Panc1 (cell line): Measurements from ENCODE around the gene DBT. TPM values are rescaled to one million over a fixed set of nuclear protein-coding genes. Genes with fewer than 3 reads are reported as not detected.

ENCODE experiments used
- ATAC-seq: fragments of 200-7000 bp; cut with Tn5 transposase; 2 replicates; pipeline ENCODE4 v1.9.1; 2020; ENCODE audit warnings: mild to moderate bottlenecking, moderate library complexity
- BruUV-seq: library from RNA; stranded (reverse); fragments of 400-500 nt; replicated peaks from 2 replicates; lab custom pipeline; 2021; lab: Mats Ljungman, UMichigan
- CTCF ChIA-PET: fragments of 300-600 bp; sonication (Branson Sonifier 250); formaldehyde crosslinking; loops from one replicate; lab custom pipeline; 2022; ENCODE audit warnings: antibody characterized with exemption; lab: Charles Lee
- POLR2A ChIA-PET: fragments of 300-600 bp; sonication (Branson Sonifier 250); formaldehyde crosslinking; loops from one replicate; lab custom pipeline; 2022; ENCODE audit warnings: antibody characterized with exemption; lab: Charles Lee
- DNase-seq: peaks from one replicate; pipeline ENCODE4 v3.0.0-alpha.2; 2010; ENCODE audit warnings: low read depth, low spot score
- H3K27ac ChIP-seq: 2 replicates; pipeline ENCODE4 v1.5.1; 2011; ENCODE audit warnings: mild to moderate bottlenecking, low read length, inconsistent platforms
- H3K27me3 ChIP-seq: fragments of 200-500 bp; sonication (Bioruptor generic); 2 replicates; pipeline ENCODE4 v1.6.0; 2014; ENCODE audit warnings: low read length, inconsistent platforms; ENCODE audit not compliant: control insufficient read depth, insufficient read depth
- H3K36me3 ChIP-seq: fragments of 200-500 bp; sonication (Bioruptor generic); 2 replicates; pipeline ENCODE4 v1.5.1; 2014; ENCODE audit warnings: inconsistent platforms, mild to moderate bottlenecking, low read length, moderate library complexity; ENCODE audit not compliant: control insufficient read depth, insufficient read depth
- H3K4me1 ChIP-seq: 2 replicates; pipeline ENCODE4 v1.5.1; 2011; ENCODE audit warnings: inconsistent platforms, mild to moderate bottlenecking, low read length, moderate library complexity; ENCODE audit not compliant: control insufficient read depth, insufficient read depth
- H3K4me3 ChIP-seq, 2 experiments: 2 replicates each; pipeline ENCODE4 v1.5.1; 2011 to 2012; ENCODE audit warnings: low read depth in 2 of 2, low read length in 2 of 2, mild to moderate bottlenecking in 2 of 2, inconsistent platforms in 1 of 2, moderate library complexity in 1 of 2
- H3K9me3 ChIP-seq: fragments of 200-500 bp; sonication (Bioruptor generic); 2 replicates; pipeline ENCODE4 v1.5.1; 2014; ENCODE audit warnings: low read depth, mild to moderate bottlenecking, inconsistent platforms, low read length, moderate library complexity; ENCODE audit not compliant: control insufficient read depth, insufficient read depth
- POLR2AphosphoS5 ChIP-seq: IDR thresholded peaks from 2 replicates; pipeline ENCODE4 v1.6.1; 2012; ENCODE audit warnings: mild to moderate bottlenecking, low read depth, low read length, moderate library complexity
- SIN3A ChIP-seq: IDR thresholded peaks from 2 replicates; pipeline ENCODE4 v1.6.1; 2012; ENCODE audit warnings: low read depth, mild to moderate bottlenecking, low read length, moderate library complexity, borderline replicate concordance; ENCODE audit not compliant: insufficient read depth
- TCF7L2 ChIP-seq: IDR thresholded peaks from 2 replicates; pipeline ENCODE4 v1.6.1; 2011; ENCODE audit warnings: mild to moderate bottlenecking, low read depth, low read length, inconsistent platforms
- in situ Hi-C: cut with HindIII; loops from 2 replicates; pipeline ENCODE4 v1.10.0; 2016; ENCODE audit warnings: low sequenced_read_pairs, low pct_unique_long_range_greater_than_20kb
- intact Hi-C: fragments of 100-400 bp; cut with micrococcal nuclease; formaldehyde crosslinking; loops from one replicate; pipeline ENCODE4 v1.10.0; 2022; ENCODE audit not compliant: unreplicated experiment
- total RNA-seq: library from RNA; stranded (reverse); gene quantifications from one replicate; pipeline ENCODE4 v1.2.1, GENCODE V29; 2021; ENCODE audit not compliant: unreplicated experiment
- TF ChIP-seq, protein P1 (sequence below), 2 experiments: IDR thresholded peaks; 2 replicates each; pipeline ENCODE4 v1.6.1; 2011 to 2012; ENCODE audit warnings: low read depth in 2 of 2, control low read depth in 1 of 2, low read length in 1 of 2, mild to moderate bottlenecking in 1 of 2, moderate library complexity in 1 of 2; ENCODE audit not compliant: insufficient read depth in 1 of 2
- TF ChIP-seq, protein P2 (sequence below): fragments of 450-650 bp; IDR thresholded peaks from 2 replicates; pipeline ENCODE4 v1.5.1; 2017; ENCODE audit warnings: mild to moderate bottlenecking

The DBT gene
- total RNA-seq, 1 experiment from 2014 or later, result 5.2 TPM

DNA sequence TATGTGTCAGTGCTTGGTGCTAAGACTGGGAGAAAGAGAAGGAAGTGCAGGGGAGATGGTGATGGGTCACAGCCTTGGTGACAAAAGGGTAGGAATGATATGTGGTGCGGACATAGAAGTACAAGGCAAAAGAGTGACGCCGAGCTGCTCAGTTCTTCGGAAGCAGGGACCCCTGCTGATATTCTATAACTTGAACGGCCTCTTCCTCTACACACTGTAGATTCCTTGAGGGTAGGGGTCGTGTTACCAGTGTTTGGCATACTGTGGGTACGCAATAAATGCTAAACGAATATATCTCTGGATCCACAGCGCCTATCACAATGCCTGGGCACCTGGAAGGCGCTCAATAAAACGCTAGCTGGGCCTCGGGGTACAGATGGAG, 488 bp downstream of the DBT start:
- intact Hi-C loops (no loop called here), in situ Hi-C loops (no loop called here)
- H3K27ac ChIP-seq, result peak overlapping the region; percentile 91
- ATAC-seq (no peak), DNase-seq (no peak)
- no peaks in the 10 kb centered on the region for H3K9me3 ChIP-seq
- ChIA-PET CTCF (no interaction called here), POLR2A (no interaction called here)
- H3K4me3 ChIP-seq, result peak overlapping the region; percentile 91 to 97
- peaks cover 4% of the 10 kb centered on the region; the same call in 1 of the 2 replicates for H3K4me1 ChIP-seq
- no peaks in the 10 kb centered on the region; the same call in 1 of the 2 replicates for H3K36me3 ChIP-seq
- TSS peak; percentile 89 for BruUV-seq
- H3K27me3 ChIP-seq, result no peaks in the 10 kb centered on the region
- no peak for TF ChIP-seq TCF7L2
- TF ChIP-seq, protein P1, sequence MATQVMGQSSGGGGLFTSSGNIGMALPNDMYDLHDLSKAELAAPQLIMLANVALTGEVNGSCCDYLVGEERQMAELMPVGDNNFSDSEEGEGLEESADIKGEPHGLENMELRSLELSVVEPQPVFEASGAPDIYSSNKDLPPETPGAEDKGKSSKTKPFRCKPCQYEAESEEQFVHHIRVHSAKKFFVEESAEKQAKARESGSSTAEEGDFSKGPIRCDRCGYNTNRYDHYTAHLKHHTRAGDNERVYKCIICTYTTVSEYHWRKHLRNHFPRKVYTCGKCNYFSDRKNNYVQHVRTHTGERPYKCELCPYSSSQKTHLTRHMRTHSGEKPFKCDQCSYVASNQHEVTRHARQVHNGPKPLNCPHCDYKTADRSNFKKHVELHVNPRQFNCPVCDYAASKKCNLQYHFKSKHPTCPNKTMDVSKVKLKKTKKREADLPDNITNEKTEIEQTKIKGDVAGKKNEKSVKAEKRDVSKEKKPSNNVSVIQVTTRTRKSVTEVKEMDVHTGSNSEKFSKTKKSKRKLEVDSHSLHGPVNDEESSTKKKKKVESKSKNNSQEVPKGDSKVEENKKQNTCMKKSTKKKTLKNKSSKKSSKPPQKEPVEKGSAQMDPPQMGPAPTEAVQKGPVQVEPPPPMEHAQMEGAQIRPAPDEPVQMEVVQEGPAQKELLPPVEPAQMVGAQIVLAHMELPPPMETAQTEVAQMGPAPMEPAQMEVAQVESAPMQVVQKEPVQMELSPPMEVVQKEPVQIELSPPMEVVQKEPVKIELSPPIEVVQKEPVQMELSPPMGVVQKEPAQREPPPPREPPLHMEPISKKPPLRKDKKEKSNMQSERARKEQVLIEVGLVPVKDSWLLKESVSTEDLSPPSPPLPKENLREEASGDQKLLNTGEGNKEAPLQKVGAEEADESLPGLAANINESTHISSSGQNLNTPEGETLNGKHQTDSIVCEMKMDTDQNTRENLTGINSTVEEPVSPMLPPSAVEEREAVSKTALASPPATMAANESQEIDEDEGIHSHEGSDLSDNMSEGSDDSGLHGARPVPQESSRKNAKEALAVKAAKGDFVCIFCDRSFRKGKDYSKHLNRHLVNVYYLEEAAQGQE (IDR thresholded peaks at IDR 0.05; ENCODE audit: insufficient read depth in 1 of 2, low read depth in 2 of 2, low read length in 1 of 2), result no peak
- TF ChIP-seq POLR2AphosphoS5, result no peak
- TF ChIP-seq, protein P2, sequence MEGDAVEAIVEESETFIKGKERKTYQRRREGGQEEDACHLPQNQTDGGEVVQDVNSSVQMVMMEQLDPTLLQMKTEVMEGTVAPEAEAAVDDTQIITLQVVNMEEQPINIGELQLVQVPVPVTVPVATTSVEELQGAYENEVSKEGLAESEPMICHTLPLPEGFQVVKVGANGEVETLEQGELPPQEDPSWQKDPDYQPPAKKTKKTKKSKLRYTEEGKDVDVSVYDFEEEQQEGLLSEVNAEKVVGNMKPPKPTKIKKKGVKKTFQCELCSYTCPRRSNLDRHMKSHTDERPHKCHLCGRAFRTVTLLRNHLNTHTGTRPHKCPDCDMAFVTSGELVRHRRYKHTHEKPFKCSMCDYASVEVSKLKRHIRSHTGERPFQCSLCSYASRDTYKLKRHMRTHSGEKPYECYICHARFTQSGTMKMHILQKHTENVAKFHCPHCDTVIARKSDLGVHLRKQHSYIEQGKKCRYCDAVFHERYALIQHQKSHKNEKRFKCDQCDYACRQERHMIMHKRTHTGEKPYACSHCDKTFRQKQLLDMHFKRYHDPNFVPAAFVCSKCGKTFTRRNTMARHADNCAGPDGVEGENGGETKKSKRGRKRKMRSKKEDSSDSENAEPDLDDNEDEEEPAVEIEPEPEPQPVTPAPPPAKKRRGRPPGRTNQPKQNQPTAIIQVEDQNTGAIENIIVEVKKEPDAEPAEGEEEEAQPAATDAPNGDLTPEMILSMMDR, result no peak
- no peak for TF ChIP-seq SIN3A

- ATAC-seq (no peak), DNase-seq (no peak)
- no peaks in the 10 kb centered on the region for H3K9me3 ChIP-seq
- TF ChIP-seq SIN3A (no peak), TCF7L2 (no peak), POLR2AphosphoS5 (no peak)
- TF ChIP-seq, protein P2, result no peak
- TF ChIP-seq, protein P1 (IDR thresholded peaks at IDR 0.05; ENCODE audit: insufficient read depth in 1 of 2, low read depth in 2 of 2, low read length in 1 of 2), result no peak
- no peak overlapping the region for H3K4me3 ChIP-seq
- POLR2A ChIA-PET, result no interaction called here
- H3K27me3 ChIP-seq, result no peaks in the 10 kb centered on the region
- CTCF ChIA-PET, result no interaction called here
- no TSS peak for BruUV-seq
- intact Hi-C loops, result no loop called here
- no peaks in the 10 kb centered on the region; the same call in 1 of the 2 replicates for H3K36me3 ChIP-seq
- H3K27ac ChIP-seq, result no peak overlapping the region
- H3K4me1 ChIP-seq, result peaks cover 4% of the 10 kb centered on the region; the same call in 1 of the 2 replicates
- in situ Hi-C loops, result no loop called here
Measured at GRCh38 chr1:100246738-100247137, 2.9 kb downstream of the DBT start.
